ENCODE measurements around the gene TENT5C. TPM values are rescaled to one million over a fixed set of nuclear protein-coding genes. Genes with fewer than 3 reads are reported as not detected.

Gene TENT5C
- total RNA-seq, 2 donors from 2014 or later = 17.0 to 20.1 TPM

DNA sequence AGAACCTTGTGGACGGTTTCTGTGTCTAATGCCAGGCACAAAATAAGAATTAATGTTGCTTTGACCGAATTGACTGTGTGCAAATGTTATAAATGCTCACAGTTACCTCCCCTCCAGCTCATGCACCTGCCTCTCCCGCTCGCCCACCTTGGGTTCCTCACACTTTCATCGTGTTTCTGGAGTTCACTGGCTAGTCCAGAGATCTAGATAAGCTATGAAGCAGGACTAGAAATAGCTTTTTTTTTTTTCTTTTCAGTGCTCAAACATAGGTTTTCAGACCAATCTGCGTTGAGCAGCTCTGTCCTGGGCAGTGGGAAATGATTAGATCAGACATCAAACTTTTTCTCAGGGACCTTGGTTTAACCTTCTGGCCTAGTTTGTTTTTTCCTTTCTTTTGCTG is 11.1 kb downstream of the TENT5C start:
- H3K4me1 ChIP-seq = peaks cover 0 to 37% of the 10 kb centered on the region in 2 donors
- no peaks in the 10 kb centered on the region for H3K36me3 ChIP-seq
- peak overlapping the region in 1 of 2 donors; percentile 14 for H3K27ac ChIP-seq
- H3K27me3 ChIP-seq = no peaks in the 10 kb centered on the region
- no peak for TF ChIP-seq CTCF (IDR thresholded peaks at IDR 0.05)
- no peak for DNase-seq (ENCODE audit: low spot score)
- H3K4me3 ChIP-seq = no peak overlapping the region
- no peaks in the 10 kb centered on the region for H3K9me3 ChIP-seq

GRCh38 chr1:117618450-117619122 is 12.7 kb downstream of the TENT5C start:
- Histone ChIP-seq H3K4me3 (no peak overlapping the region), H3K9me3 (no peaks in the 10 kb centered on the region), H3K27ac (no peak overlapping the region), H3K4me1 (peaks cover 0 to 21% of the 10 kb centered on the region in 2 donors), H3K27me3 (no peaks in the 10 kb centered on the region), H3K36me3 (peaks cover 7% of the 10 kb centered on the region)
- no peak for TF ChIP-seq CTCF (IDR thresholded peaks at IDR 0.05)
- no peak for DNase-seq (ENCODE audit: low spot score)

- peaks cover 0 to 2% of the 10 kb centered on the region in 2 donors for H3K4me1 ChIP-seq
- H3K9me3 ChIP-seq = no peaks in the 10 kb centered on the region
- H3K36me3 ChIP-seq = peaks cover 11% of the 10 kb centered on the region
- DNase-seq (ENCODE audit: low spot score) = no peak
- H3K27me3 ChIP-seq = no peaks in the 10 kb centered on the region
- H3K4me3 ChIP-seq = no peak overlapping the region
- H3K27ac ChIP-seq = no peak overlapping the region
- no peak for TF ChIP-seq CTCF (IDR thresholded peaks at IDR 0.05)
Observed at GRCh38 chr1:117620440-117620839, 14.6 kb downstream of the TENT5C start.

GRCh38 chr1:117621316-117621715 is 15.5 kb downstream of the TENT5C start:
- Histone ChIP-seq H3K36me3 (peaks cover 11% of the 10 kb centered on the region), H3K27ac (no peak overlapping the region), H3K4me1 (no peaks in the 10 kb centered on the region), H3K4me3 (no peak overlapping the region), H3K9me3 (no peaks in the 10 kb centered on the region), H3K27me3 (no peaks in the 10 kb centered on the region)
- no peak for TF ChIP-seq CTCF (IDR thresholded peaks at IDR 0.05)
- no peak for DNase-seq (ENCODE audit: low spot score)

- no peaks in the 10 kb centered on the region for H3K9me3 ChIP-seq
Observed at GRCh38 chr1:117622726-117623125, 16.9 kb downstream of the TENT5C start.

More at GRCh38 chr1:117622726-117623125, 16.9 kb downstream of the TENT5C start:
- Histone ChIP-seq H3K27ac (no peak overlapping the region), H3K36me3 (peaks cover 11% of the 10 kb centered on the region), H3K27me3 (no peaks in the 10 kb centered on the region), H3K4me3 (no peak overlapping the region), H3K4me1 (no peaks in the 10 kb centered on the region)
- DNase-seq (ENCODE audit: low spot score) = no peak
- TF ChIP-seq CTCF (IDR thresholded peaks at IDR 0.05) = peak in 1 of 2 donors; percentile 23

Measured in right atrium auricular region (tissue), 2 donors.